Stimulated activated CD4-positive, alpha-beta T cell treated with anti-CD3 and anti-CD28 coated beads, Interleukin-12 subunit alpha, Interleukin-12 subunit beta, amount 100 ng/mL, for 48 hours (primary cell): ENCODE results near the gene GOLGA8H.
"Not testable (repeated sequence)": the region's sequence is repeated elsewhere in the genome, so short reads cannot be mapped to it uniquely, and the experiment has no call there.

Experiments used
- DNase-seq, 3 donors: peaks; one replicate each; pipeline ENCODE4 v3.0.0-alpha.2; 2020; ENCODE audit warnings: low read depth in 2 of 3, low spot score in 1 of 3

GOLGA8H gene, protein sequence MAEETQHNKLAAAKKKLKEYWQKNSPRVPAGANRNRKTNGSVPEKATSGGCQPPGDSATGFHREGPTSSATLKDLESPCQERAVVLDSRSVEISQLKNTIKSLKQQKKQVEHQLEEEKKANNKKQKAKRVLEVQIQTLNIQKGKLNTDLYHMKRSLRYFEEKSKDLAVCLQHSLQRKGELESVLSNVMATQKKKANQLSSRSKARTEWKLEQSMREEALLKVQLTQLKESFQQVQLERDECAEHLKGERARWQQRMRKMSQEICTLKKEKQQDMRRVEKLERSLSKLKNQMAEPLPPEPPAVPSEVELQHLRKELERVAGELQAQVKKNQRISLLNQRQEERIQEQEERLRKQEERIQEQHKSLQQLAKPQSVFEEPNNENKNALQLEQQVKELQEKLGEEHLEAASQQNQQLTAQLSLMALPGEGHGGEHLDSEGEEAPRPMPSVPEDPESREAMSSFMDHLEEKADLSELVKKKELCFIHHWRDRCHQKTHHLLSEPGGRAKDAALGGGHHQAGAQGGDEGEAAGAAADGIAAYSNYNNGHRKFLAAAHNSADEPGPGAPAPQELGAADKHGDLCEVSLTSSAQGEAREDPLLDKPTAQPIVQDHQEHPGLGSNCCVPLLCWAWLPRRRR

DNA sequence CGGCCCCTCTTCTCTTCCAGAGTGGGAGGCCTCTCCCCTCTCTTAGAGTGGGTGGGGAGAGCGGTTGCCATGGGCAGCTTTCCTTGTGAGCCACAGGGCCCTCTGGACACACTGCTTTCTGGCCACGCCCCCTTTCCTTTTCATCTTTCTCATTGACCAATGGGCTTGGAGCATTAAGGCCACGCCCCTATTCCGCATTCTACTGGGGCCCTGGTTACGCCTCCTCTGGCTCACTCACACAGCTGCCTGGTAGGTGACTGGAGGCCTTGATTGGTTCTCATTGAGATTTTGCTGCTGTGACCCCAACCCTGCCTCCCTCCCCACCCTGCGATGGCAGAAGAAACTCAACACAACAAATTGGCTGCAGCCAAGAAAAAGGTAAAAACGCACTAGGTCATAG lies at the start of gene GOLGA8H:
Gene GOLGA8H (plus strand): TSS at position 233 of the 400 bp plus-strand sequence. CDS start 98 bp downstream, at position 331.
- DNase-seq = not testable (repeated sequence)

DNA sequence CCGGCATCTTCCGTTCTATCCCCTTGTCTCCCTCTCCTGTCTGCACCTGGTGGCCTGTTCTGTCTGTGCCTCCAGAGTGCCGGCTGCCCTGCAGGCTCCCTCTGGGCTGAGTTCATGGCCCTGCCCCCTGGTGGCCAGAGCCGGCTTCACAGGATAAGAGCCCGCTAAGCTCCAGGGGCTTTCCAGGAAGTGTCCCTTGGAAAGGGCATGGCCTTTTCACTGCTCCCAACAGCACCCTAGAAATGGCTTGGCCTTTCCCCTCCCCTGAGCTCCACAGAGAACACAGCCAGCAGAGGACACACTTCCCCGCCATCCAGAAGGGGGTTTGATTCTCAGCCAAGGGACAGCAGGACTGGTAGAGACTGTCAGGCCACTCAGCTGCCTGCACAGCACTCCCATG lies 36.9 kb upstream of the GOLGA8H start:
- DNase-seq = not testable (repeated sequence)

GRCh38 chr15:30573012-30573491 lies 30.8 kb upstream of the GOLGA8H start:
- DNase-seq = not testable (repeated sequence)

DNA sequence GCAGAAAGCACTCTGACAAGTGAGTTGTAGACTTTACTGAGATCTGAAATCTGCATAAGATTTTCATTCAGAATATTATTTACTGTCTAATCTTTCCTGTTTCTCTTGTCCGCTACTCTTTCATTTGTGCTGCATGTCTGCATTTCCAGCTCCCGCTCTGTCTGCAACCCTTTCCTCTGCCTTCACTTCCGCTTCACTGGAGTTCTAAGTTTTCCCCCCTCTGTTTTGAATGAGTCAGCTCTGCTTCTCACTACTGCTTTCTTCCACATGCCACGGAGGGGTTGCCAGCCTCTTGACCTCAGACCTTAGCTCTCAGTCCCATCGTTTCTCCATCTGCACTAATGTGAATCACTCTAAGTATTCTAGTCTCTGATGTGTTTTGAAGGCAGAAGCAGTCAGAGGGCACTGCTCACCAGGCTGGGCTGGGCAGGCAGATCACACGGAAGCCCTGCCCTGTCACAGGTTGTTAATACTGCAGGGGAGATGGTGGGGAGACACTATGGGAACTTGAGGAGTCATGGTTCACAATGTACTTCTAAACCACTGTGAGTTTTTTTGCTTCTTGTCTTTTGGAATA lies 24.3 kb upstream of the GOLGA8H start:
- not testable (repeated sequence) for DNase-seq

DNA sequence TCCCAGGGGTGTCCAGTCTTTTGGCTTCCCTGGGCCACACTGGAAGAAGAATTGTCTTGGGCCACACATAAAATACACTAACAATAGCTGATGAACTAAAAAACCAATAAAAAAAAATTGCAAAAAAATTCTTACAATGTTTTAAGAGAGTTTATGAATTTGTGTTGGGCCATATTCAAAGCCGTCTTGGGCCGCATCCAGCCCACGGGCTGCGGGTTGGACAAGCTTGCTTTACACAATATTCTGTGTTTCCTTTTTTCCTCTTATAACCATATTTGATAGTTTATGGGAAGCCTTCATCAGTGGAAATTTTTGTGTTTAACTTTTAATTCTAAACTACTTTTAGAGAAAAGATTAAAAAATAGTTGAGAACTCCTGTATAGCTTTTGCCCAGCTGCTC lies 23.1 kb upstream of the GOLGA8H start:
- DNase-seq = not testable (repeated sequence)

DNA sequence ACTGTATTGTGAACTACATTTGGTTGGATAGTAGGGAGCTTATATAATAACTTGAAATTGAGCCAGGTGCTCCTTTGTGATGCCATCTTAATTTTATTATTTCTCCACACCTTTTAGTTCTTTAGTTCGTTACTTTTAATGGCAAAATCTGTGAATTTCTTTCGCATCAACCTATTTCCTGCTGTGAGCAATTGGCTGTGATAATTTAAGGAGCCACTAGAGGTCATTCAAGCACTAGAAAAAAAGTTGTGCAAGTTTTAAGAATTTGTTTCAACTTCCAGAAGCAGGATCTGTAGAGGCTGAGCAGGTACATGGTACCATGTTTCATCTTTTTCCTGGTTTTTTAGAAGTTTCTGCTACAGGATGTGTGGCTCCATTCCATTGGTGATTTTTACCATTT lies 4.9 kb upstream of the GOLGA8H start:
- DNase-seq = not testable (repeated sequence)

DNA sequence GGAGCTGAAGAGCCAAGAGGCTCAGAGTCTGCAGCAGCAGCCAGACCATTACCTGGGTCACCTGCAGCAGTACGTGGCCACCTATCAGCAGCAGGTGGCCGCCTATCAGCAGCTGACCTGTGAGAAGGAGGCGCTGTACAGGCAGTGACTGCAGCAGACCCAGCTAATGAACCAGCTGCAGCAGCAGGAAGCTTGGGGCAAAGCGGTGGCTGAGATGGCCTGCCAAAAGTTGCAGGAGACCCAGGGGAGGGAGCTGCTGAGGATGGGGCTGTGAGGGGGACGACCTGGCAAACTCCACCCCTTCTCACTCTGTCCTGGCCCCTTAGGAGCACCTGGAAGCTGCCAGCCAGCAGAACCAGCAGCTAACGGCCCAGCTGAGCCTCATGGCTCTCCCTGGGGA lies 8.4 kb downstream of the GOLGA8H start:
- DNase-seq = not testable (repeated sequence)

- not testable (repeated sequence) for DNase-seq
Observed at GRCh38 chr15:30621342-30621741, 17.5 kb downstream of the GOLGA8H start.

DNA sequence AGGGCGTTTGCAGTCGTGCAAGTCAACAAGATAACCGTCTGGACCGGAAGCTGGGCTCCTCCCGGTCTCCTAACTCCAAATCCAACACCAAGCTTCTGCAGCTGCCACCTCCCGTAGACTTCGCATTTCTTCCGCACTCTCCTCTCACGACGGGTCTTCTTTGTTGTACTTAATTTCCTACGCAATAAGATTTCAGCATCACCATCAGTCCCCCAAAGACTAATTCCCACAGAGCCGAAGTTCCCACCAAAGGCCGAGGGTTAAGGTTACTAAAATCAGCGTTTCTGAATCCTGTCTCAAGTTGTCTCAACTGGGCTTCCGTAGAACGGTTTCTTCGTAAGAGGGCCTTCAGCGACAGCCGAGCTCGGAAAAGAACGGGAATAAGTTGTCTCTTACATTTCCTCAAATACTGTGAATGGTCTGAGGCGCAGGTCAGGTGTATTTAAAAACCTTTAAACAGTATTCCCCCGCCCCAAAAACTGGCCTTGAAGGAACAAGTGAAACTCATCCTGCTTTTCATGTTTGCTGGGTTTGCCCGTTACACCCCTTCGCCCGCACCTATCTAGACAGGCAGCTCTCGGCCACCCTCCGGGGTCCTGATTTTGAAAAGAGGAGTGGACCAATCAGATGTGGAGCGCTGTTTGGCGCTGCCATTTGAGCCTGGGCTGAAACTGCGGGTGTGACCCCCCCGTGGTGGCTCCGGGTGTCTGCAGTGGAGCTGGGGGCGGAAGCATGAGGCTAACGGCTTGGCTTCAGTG lies 21.8 kb downstream of the GOLGA8H start, which contains the start of gene ARHGAP11B:
Gene ARHGAP11B (plus strand): TSS at position 693 of the 758 bp plus-strand sequence.
- DNase-seq = peak; percentile 93 to 95 (median 93)

- not testable (repeated sequence) for DNase-seq
Observed at GRCh38 chr15:30626194-30626565, 22.4 kb downstream of the GOLGA8H start.

DNA sequence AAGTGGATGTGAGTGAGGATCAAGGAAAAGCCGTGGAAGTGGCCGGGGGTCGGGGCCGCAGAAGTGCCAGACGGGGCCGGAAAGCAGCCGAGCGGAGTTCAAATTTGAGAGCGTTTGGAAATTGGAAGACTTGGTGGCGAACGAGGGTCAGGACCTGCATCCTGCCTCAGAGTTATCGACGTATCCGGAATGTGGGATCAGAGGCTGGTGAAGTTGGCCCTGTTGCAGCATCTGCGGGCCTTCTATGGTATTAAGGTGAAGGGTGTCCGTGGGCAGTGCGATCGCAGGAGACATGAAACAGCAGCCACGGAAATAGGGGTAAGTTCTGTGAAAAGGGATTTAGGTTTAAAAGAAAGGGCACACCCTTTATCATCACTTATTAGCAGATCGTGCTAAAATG lies 22.8 kb downstream of the GOLGA8H start:
- not testable (repeated sequence) for DNase-seq

DNA sequence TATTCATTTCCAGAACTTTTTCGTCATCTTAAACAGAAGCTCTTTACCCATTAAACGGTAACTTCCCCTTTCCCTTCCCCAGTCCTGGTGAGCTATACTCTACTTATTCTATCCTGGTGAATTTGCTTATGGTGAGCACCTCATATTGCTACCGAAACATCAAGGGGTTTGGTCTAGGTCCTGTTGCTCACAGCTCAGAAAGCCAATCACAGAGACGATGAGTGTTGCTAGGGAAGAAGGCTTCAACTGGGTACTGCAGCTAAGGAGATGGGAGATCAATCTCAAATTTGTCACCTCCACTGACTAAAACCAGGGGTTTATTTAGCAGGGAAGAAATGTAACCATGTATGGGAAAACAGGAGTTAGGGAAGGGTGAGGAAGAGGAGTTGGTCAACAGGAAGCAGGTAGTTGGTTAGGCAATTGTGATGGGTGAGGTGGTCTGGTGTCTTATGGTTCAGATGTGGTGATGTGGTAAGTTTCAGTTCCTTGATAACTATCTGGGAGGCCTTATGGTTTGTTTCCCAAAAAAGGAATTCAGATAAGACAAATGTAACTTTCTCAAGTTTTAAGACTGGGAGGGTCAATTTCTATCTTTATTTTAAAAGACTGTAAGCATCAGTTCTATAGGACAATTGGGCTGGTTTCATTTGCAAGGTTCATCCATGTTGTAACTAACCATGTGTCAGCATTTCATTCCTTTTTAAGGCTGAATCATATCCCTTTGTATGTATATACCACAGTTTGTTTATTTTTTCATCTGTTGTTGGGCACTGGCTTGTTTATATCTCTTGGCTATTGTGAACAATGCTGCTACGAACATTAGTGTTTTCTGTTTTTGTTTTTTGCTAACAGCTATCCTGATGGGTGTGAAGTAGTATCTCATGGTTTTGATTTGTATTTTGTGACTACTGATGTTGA lies 46.4 kb downstream of the GOLGA8H start:
- no peak for DNase-seq

DNA sequence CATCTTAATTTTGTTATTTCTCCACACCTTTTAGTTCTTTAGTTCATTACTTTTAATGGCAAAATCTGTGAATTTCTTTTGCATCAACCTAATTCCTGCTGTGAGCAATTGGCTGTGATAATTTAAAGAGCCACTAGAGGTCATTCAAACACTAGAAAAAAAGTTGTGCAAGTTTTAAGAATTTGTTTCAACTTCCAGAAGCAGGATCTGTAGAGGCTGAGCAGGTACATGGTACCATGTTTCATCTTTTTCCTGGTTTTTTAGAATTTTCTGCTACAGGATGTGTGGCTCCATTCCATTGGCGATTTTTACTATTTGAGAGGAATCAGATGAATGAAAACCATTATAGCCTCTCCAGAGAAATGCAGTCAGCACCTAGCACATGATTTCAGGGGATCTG lies 57.3 kb downstream of the GOLGA8H start:
- DNase-seq = not testable (repeated sequence)
